ENCODE measurements around the gene ZSCAN30.

GRCh38 chr18:35278969-35279368 is 11.1 kb downstream of the ZSCAN30 start:
- TF ChIP-seq, protein P1, sequence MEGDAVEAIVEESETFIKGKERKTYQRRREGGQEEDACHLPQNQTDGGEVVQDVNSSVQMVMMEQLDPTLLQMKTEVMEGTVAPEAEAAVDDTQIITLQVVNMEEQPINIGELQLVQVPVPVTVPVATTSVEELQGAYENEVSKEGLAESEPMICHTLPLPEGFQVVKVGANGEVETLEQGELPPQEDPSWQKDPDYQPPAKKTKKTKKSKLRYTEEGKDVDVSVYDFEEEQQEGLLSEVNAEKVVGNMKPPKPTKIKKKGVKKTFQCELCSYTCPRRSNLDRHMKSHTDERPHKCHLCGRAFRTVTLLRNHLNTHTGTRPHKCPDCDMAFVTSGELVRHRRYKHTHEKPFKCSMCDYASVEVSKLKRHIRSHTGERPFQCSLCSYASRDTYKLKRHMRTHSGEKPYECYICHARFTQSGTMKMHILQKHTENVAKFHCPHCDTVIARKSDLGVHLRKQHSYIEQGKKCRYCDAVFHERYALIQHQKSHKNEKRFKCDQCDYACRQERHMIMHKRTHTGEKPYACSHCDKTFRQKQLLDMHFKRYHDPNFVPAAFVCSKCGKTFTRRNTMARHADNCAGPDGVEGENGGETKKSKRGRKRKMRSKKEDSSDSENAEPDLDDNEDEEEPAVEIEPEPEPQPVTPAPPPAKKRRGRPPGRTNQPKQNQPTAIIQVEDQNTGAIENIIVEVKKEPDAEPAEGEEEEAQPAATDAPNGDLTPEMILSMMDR (IDR thresholded peaks at IDR 0.05): no peak
- TF ChIP-seq CREB1 (CRISPR knock-in tag; IDR thresholded peaks at IDR 0.05) (no peak), TEAD4 (CRISPR knock-in tag; IDR thresholded peaks at IDR 0.05) (no peak), ZNF317 (CRISPR knock-in tag; IDR thresholded peaks at IDR 0.05; ENCODE audit: borderline replicate concordance, low read depth) (no peak), ELF4 (CRISPR knock-in tag; IDR thresholded peaks at IDR 0.05; ENCODE audit: low read depth) (no peak), ATF3 (CRISPR knock-in tag; conservative IDR thresholded peaks at IDR 0.05) (no peak), FOXP4 (CRISPR knock-in tag; IDR thresholded peaks at IDR 0.05) (no peak), JAZF1 (CRISPR knock-in tag; IDR thresholded peaks at IDR 0.05) (no peak), ZNF281 (CRISPR knock-in tag; IDR thresholded peaks at IDR 0.05) (no peak), NR3C1 (CRISPR knock-in tag; conservative IDR thresholded peaks at IDR 0.05; ENCODE audit: low read depth) (no peak), SP1 (CRISPR knock-in tag; conservative IDR thresholded peaks at IDR 0.05) (no peak), NFYB (CRISPR knock-in tag; conservative IDR thresholded peaks at IDR 0.05; ENCODE audit: low read depth) (no peak)
- TF ChIP-seq, protein P2, sequence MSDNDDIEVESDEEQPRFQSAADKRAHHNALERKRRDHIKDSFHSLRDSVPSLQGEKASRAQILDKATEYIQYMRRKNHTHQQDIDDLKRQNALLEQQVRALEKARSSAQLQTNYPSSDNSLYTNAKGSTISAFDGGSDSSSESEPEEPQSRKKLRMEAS (CRISPR knock-in tag; IDR thresholded peaks at IDR 0.05): no peak
- TF ChIP-seq, protein P3, sequence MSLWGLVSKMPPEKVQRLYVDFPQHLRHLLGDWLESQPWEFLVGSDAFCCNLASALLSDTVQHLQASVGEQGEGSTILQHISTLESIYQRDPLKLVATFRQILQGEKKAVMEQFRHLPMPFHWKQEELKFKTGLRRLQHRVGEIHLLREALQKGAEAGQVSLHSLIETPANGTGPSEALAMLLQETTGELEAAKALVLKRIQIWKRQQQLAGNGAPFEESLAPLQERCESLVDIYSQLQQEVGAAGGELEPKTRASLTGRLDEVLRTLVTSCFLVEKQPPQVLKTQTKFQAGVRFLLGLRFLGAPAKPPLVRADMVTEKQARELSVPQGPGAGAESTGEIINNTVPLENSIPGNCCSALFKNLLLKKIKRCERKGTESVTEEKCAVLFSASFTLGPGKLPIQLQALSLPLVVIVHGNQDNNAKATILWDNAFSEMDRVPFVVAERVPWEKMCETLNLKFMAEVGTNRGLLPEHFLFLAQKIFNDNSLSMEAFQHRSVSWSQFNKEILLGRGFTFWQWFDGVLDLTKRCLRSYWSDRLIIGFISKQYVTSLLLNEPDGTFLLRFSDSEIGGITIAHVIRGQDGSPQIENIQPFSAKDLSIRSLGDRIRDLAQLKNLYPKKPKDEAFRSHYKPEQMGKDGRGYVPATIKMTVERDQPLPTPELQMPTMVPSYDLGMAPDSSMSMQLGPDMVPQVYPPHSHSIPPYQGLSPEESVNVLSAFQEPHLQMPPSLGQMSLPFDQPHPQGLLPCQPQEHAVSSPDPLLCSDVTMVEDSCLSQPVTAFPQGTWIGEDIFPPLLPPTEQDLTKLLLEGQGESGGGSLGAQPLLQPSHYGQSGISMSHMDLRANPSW (CRISPR knock-in tag; conservative IDR thresholded peaks at IDR 0.05; ENCODE audit: low read depth): no peak
